GM20431 (cell line): Measurements from ENCODE around the gene LSM4.

Source experiments
- in situ Hi-C: fragments of 300-500 bp; cut with MseI, MboI; formaldehyde crosslinking; loops from one replicate; pipeline ENCODE4 v1.15.0; 2020; ENCODE audit warnings: low sequenced_read_pairs; ENCODE audit not compliant: unreplicated experiment

The LSM4 gene

GRCh38 chr19:18263324-18264136, 59.3 kb downstream of the LSM4 start:
- in situ Hi-C loops: no loop called here

GRCh38 chr19:18262917-18263316, 60.0 kb downstream of the LSM4 start:
- in situ Hi-C loops: no loop called here

- in situ Hi-C loops: no loop called here
Measured at GRCh38 chr19:18262144-18262543, 60.7 kb downstream of the LSM4 start.

GRCh38 chr19:18261474-18261873, 61.4 kb downstream of the LSM4 start:
- in situ Hi-C loops: no loop called here

GRCh38 chr19:18259893-18260292, 63.0 kb downstream of the LSM4 start:
- in situ Hi-C loops: no loop called here

GRCh38 chr19:18257503-18258470, 65.1 kb downstream of the LSM4 start:
- in situ Hi-C loops: no loop called here
